ENCODE measurements around the gene PARP6.
A peak's percentile ranks its signal among the peaks of the same experiment; 100 is the strongest.

Gene PARP6

GRCh38 chr15:72230197-72231065 is 41.9 kb downstream of the PARP6 start:
- peak; percentile 96 for DNase-seq

- no peak for DNase-seq
These were observed 42.5 kb downstream of the PARP6 start for GRCh38 chr15:72229947-72230196.

GRCh38 chr15:72229076-72229946 is 43.0 kb downstream of the PARP6 start:
- peak; percentile 28 for DNase-seq

- no peak for DNase-seq
These were observed 44.6 kb downstream of the PARP6 start for GRCh38 chr15:72227720-72228119.

- peak; percentile 85 for DNase-seq
These were observed 45.2 kb downstream of the PARP6 start for GRCh38 chr15:72227192-72227586.

- DNase-seq, result no peak
These were observed 49.1 kb downstream of the PARP6 start for GRCh38 chr15:72223278-72223677.

- no peak for DNase-seq
These were observed 50.0 kb downstream of the PARP6 start for GRCh38 chr15:72222393-72222792.

GRCh38 chr15:72220687-72221086 is 51.7 kb downstream of the PARP6 start:
- no peak for DNase-seq

- DNase-seq, result no peak
These were observed 55.1 kb downstream of the PARP6 start for GRCh38 chr15:72217216-72217615.

- no peak for DNase-seq
These were observed 56.3 kb downstream of the PARP6 start for GRCh38 chr15:72216079-72216478.

GRCh38 chr15:72207558-72208085 is 64.7 kb downstream of the PARP6 start:
- DNase-seq, result no peak

GRCh38 chr15:72206677-72207000 is 65.7 kb downstream of the PARP6 start:
- no peak for DNase-seq

- DNase-seq, result no peak
These were observed 66.3 kb downstream of the PARP6 start for GRCh38 chr15:72205896-72206676.

GRCh38 chr15:72205273-72205672 is 67.1 kb downstream of the PARP6 start:
- DNase-seq, result no peak

- peak; percentile 71 for DNase-seq
These were observed 68.9 kb downstream of the PARP6 start for GRCh38 chr15:72203507-72203837.

- no peak for DNase-seq
These were observed 69.4 kb downstream of the PARP6 start for GRCh38 chr15:72202801-72203506.

GRCh38 chr15:72202302-72202701 is 70.1 kb downstream of the PARP6 start:
- no peak for DNase-seq

- no peak for DNase-seq
These were observed 70.9 kb downstream of the PARP6 start for GRCh38 chr15:72201391-72201921.

GRCh38 chr15:72200395-72201237 is 71.7 kb downstream of the PARP6 start:
- no peak for DNase-seq

- DNase-seq, result peak; percentile 68
These were observed 72.6 kb downstream of the PARP6 start for GRCh38 chr15:72199721-72200212.

- DNase-seq, result no peak
These were observed 73.2 kb downstream of the PARP6 start for GRCh38 chr15:72199205-72199515.

Measured in fibroblast of skin of abdomen (primary cell).